ENCODE data around the gene SPATA31D1.

DNA sequence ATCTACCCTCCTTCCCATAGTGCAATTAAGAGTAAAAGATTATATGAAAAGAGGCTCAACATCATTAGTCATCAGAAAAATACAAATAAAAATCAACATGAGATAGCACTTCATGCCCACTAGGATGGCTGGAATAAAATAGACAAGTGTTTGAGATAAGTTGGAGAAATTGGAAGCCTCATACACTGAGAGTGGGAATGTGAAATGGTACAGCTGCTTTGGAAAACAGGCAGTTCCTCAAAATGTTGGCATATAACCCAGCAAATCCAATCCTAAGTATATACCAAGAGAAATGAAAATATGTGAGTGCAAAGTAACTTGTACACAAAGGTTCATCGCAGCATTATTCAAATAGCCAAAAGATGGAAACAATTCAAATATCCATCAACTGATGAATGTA, 35.5 kb upstream of the SPATA31D1 start:
- TF ChIP-seq, protein P1, sequence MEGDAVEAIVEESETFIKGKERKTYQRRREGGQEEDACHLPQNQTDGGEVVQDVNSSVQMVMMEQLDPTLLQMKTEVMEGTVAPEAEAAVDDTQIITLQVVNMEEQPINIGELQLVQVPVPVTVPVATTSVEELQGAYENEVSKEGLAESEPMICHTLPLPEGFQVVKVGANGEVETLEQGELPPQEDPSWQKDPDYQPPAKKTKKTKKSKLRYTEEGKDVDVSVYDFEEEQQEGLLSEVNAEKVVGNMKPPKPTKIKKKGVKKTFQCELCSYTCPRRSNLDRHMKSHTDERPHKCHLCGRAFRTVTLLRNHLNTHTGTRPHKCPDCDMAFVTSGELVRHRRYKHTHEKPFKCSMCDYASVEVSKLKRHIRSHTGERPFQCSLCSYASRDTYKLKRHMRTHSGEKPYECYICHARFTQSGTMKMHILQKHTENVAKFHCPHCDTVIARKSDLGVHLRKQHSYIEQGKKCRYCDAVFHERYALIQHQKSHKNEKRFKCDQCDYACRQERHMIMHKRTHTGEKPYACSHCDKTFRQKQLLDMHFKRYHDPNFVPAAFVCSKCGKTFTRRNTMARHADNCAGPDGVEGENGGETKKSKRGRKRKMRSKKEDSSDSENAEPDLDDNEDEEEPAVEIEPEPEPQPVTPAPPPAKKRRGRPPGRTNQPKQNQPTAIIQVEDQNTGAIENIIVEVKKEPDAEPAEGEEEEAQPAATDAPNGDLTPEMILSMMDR (IDR thresholded peaks at IDR 0.05), result no peak
- no peak for TF ChIP-seq POLR2A (IDR thresholded peaks at IDR 0.05)
- TF ChIP-seq EP300 (IDR thresholded peaks at IDR 0.05; ENCODE audit: low read depth), result no peak
